22Rv1 (cell line): ENCODE measurements around the gene ELF4.

Source experiments
- CTCF ChIP-seq: fragments of 450-650 bp; IDR thresholded peaks from 2 replicates; pipeline ENCODE4 v1.5.1; 2017; ENCODE audit warnings: mild to moderate bottlenecking
- ZFX ChIP-seq: fragments of 450-650 bp; IDR thresholded peaks from 2 replicates; pipeline ENCODE4 v1.6.1; 2017; ENCODE audit warnings: antibody characterized with exemption, borderline replicate concordance

- no peak for TF ChIP-seq CTCF
- no peak for TF ChIP-seq ZFX
These were observed 6.7 kb downstream of the ELF4 start for GRCh38 chrX:130103605-130104004.
